ENCODE data around the gene MOXD1.

Gene MOXD1

DNA sequence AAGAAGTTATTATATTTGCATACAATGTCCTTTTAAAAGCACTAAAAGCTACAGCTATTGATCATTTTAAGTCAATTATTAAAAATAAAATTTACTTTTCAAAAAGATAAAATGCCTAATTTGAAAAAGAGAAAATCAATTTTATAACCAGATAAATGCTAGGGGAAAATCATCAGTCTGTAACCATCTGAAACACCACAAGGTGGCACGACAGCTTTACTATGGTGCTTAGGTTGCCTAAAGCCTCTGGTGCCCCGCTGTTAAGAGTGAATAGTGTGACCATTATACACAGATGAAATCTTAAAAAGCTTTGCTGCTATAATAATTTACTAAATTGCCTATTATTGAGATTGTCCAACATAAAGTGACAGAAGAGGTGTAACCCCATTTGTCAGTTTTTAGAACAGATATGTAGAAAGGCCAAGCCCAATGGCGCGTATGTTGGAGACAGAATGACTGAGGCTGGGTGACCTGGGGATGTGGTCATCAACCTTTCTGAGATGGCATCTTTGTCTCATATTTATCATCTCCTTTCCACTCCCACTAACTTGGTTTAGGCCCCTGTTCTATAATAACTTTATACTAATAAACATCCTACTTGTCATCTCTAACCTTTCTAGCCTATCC is 100.8 kb downstream of the MOXD1 start:
- no peak overlapping the region for H3K4me3 ChIP-seq (ENCODE audit: low read depth, low read length)
- peak; percentile 34; the same call in 1 of the 2 replicates for TF ChIP-seq CTCF (IDR thresholded peaks at IDR 0.05; ENCODE audit: borderline replicate concordance, insufficient read depth, low read depth, low read length)

DNA sequence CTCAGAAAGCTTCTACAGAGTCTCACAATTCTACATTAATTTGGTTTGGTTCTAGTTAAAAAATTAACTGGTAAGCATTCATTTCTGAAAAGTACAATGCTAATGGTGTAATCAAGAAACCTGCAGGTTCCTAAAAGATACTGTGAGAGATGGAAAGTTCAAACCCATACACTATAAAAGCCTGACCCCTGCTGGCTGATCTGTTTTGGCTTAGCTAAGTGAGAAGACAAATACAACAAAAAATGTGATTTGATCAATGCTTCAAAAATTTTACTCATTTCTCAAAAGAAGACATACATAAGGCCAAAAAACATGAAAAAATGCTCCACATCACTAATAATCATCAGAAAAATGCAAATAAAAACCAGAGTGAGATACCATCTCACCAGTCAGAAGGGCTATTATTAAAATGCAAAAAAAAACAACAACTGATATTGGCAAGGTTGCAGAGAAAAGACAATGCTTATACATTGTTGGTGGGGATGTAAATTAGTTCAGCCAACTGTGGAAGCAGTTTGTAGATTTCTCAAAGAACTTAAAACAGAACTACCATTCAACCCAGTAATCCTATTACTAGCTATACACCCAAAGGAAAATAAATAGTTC is 102.8 kb downstream of the MOXD1 start:
- TF ChIP-seq CTCF (IDR thresholded peaks at IDR 0.05; ENCODE audit: borderline replicate concordance, insufficient read depth, low read depth, low read length) = peak; percentile 56
- H3K4me3 ChIP-seq (ENCODE audit: low read depth, low read length) = no peak overlapping the region

DNA sequence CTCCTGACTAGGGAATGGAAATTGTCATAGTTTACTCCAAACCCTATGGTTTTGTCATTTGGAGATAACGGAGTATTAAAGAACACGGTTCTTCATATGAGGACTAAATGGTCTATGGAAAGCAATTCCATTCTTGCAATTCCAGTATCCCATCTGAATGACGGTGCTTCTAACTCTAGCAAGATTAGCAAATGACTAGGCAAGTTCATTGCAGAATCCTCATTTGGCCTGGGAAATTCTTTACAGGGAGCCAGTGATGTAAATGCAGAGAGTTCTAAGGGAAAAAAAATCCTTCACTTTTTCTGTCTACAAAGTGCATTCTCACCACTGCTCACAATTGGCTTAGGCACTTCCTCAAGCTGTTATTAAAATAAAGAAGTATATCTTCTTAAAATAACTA is 111.5 kb downstream of the MOXD1 start:
- TF ChIP-seq CTCF (IDR thresholded peaks at IDR 0.05; ENCODE audit: borderline replicate concordance, insufficient read depth, low read depth, low read length) = no peak
- no peak overlapping the region for H3K4me3 ChIP-seq (ENCODE audit: low read depth, low read length)

GRCh38 chr6:132287101-132287500 is 114.2 kb downstream of the MOXD1 start:
- H3K4me3 ChIP-seq (ENCODE audit: low read depth, low read length) = no peak overlapping the region
- TF ChIP-seq CTCF (IDR thresholded peaks at IDR 0.05; ENCODE audit: borderline replicate concordance, insufficient read depth, low read depth, low read length) = no peak

DNA sequence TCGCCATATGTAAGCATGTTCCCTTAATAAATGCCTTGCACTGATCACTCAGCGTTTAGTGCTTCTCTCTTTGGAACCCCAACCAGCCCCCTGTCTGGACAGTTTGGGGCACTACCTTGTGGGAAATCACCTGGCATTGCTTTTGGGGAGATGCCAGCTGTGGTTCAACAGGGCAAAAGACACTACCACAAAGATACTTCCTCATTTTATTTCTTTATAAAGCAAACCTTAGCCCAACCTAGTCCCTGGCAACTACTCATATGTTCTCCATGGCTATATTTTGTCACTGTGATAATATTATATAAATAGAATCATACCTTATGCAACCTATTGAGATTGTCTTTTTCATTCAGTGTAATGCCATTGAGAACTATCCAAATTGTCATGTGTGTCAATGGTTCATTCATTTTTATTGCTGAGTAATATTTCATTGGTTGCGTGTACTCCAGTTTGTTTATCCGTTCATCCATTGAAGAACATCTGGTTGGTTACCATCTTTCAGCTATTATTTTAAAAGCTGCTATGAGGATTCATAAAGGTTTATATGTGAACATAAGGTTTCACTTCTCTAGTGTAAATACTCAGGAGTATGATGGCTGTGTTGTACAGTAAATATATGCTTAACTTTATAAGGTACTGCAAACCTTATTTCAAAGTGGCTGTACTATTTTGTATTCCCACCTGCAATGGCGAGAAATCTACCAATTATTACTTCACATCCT is 114.8 kb downstream of the MOXD1 start:
- H3K4me3 ChIP-seq (ENCODE audit: low read depth, low read length) = no peak overlapping the region
- TF ChIP-seq CTCF (IDR thresholded peaks at IDR 0.05; ENCODE audit: borderline replicate concordance, insufficient read depth, low read depth, low read length) = no peak

DNA sequence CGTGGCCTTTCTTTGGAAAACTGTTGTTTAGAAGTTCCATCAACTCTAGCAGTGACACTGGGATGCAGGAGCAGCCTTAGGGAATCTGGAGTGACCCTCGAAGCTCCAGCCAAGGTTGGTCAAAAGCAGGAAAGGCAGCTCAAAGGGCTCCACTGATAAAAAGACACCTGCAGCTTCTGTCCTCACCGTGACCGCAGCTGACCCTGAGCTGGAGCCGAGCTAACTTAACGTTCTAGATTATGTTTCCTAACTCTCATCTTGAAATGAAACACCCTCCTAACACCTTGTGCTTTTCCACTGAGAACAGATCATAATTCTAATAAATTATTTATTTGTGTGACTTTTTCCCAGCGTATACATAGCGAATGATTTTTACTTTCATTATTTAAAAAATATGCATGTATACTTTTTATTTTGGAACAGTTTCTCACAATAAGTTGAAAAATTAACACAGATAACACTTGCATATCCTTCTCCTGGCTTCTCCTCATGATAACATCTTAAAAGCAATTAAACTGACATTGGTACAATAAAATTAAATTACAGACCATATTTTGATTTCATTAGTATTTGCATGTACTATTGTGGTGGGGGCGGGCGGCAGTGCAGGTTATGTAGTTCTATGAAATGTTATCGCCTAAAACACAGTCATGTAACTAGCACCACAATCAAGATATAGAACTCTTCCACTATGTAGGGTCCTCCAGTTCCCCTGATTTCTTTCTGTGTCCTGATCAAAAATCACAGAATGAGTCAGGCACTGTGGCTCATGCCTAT is 116.1 kb downstream of the MOXD1 start:
- TF ChIP-seq CTCF (IDR thresholded peaks at IDR 0.05; ENCODE audit: borderline replicate concordance, insufficient read depth, low read depth, low read length) = no peak
- no peak overlapping the region for H3K4me3 ChIP-seq (ENCODE audit: low read depth, low read length)

Data from GM12875 (cell line).